ENCODE measurements around the gene VPREB3. TPM values are rescaled to one million over a fixed set of nuclear protein-coding genes. Genes with fewer than 3 reads are reported as not detected.

The VPREB3 gene
- total and polyA plus RNA-seq, 10 of the 15 experiments (the other 5 are each of a cell fraction or from before 2014, with no cell fraction given): 0.75 to 79.5 (median 23.8) TPM

DNA sequence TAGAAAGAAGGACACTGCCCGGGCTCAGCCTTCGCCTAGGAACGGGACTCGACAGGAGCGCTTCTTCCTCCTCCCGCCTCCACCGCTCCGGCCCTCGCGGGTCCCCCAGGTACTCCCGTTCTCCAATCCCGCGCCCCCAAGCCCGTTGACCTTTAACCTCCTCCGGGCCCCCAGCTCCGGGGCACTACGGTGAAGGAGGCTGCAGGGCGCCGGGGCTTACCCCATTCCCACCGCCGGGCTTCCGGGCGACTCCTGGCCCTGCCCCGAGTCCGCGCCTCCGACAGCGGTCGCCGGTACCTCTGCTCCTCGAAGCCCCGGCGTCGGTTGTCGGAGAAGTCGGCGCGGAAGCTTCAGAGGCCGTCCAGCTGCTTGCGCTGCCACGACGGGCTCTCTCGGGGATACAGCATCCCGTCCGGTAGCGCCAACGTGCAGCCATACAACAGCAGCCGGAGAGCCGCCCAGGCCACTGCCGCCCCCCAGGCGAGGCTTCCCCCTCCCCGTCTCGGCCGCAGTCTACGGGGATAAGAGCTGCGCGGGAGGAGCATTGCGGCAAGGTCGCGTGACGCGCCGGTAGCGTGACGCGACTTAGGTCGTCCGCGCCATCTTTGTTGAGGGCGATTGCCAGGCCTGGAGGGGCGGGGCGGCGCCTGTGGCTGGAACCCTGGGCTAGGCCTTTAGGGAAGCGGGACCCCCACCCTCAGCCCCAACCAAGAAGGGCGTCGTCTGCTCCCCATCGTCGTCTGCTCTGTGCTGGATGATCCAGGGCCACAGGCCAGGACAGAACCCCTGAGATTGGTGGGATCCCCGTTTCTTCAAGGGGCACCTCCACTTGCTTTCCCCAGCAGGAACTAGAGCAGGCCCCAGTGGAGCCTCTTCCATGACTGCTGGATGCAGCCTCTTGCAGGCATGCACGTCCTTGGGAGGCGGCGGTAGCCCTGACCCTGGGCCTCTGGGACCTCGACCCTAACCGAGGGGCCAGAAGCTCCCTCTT lies 37.1 kb downstream of the VPREB3 start (continued):
- TF ChIP-seq, protein P1, sequence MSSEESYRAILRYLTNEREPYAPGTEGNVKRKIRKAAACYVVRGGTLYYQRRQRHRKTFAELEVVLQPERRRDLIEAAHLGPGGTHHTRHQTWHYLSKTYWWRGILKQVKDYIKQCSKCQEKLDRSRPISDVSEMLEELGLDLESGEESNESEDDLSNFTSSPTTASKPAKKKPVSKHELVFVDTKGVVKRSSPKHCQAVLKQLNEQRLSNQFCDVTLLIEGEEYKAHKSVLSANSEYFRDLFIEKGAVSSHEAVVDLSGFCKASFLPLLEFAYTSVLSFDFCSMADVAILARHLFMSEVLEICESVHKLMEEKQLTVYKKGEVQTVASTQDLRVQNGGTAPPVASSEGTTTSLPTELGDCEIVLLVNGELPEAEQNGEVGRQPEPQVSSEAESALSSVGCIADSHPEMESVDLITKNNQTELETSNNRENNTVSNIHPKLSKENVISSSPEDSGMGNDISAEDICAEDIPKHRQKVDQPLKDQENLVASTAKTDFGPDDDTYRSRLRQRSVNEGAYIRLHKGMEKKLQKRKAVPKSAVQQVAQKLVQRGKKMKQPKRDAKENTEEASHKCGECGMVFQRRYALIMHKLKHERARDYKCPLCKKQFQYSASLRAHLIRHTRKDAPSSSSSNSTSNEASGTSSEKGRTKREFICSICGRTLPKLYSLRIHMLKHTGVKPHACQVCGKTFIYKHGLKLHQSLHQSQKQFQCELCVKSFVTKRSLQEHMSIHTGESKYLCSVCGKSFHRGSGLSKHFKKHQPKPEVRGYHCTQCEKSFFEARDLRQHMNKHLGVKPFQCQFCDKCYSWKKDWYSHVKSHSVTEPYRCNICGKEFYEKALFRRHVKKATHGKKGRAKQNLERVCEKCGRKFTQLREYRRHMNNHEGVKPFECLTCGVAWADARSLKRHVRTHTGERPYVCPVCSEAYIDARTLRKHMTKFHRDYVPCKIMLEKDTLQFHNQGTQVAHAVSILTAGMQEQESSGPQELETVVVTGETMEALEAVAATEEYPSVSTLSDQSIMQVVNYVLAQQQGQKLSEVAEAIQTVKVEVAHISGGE (CRISPR knock-in tag; IDR thresholded peaks at IDR 0.05): no peak
- TF ChIP-seq HCFC1 (IDR thresholded peaks at IDR 0.05; ENCODE audit: low read length): peak; percentile 93
- TF ChIP-seq, protein P2, sequence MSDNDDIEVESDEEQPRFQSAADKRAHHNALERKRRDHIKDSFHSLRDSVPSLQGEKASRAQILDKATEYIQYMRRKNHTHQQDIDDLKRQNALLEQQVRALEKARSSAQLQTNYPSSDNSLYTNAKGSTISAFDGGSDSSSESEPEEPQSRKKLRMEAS (IDR thresholded peaks at IDR 0.05; ENCODE audit: low read depth, low read length): peak; percentile 14; the same call in 1 of the 2 replicates
- no peak for TF ChIP-seq SREBF2 (IDR thresholded peaks at IDR 0.05; ENCODE audit: low read length)
- TF ChIP-seq ZNF207 (IDR thresholded peaks at IDR 0.05; ENCODE audit: borderline replicate concordance): peak; percentile 96
- TF ChIP-seq RUNX3 (IDR thresholded peaks at IDR 0.05; ENCODE audit: low read length): peak; percentile 79
- TF ChIP-seq, protein P3, sequence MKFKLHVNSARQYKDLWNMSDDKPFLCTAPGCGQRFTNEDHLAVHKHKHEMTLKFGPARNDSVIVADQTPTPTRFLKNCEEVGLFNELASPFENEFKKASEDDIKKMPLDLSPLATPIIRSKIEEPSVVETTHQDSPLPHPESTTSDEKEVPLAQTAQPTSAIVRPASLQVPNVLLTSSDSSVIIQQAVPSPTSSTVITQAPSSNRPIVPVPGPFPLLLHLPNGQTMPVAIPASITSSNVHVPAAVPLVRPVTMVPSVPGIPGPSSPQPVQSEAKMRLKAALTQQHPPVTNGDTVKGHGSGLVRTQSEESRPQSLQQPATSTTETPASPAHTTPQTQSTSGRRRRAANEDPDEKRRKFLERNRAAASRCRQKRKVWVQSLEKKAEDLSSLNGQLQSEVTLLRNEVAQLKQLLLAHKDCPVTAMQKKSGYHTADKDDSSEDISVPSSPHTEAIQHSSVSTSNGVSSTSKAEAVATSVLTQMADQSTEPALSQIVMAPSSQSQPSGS (IDR thresholded peaks at IDR 0.05; ENCODE audit: low read length): no peak
- peak; percentile 97 for TF ChIP-seq NR2F1 (conservative IDR thresholded peaks at IDR 0.05)
- TF ChIP-seq, protein P4, sequence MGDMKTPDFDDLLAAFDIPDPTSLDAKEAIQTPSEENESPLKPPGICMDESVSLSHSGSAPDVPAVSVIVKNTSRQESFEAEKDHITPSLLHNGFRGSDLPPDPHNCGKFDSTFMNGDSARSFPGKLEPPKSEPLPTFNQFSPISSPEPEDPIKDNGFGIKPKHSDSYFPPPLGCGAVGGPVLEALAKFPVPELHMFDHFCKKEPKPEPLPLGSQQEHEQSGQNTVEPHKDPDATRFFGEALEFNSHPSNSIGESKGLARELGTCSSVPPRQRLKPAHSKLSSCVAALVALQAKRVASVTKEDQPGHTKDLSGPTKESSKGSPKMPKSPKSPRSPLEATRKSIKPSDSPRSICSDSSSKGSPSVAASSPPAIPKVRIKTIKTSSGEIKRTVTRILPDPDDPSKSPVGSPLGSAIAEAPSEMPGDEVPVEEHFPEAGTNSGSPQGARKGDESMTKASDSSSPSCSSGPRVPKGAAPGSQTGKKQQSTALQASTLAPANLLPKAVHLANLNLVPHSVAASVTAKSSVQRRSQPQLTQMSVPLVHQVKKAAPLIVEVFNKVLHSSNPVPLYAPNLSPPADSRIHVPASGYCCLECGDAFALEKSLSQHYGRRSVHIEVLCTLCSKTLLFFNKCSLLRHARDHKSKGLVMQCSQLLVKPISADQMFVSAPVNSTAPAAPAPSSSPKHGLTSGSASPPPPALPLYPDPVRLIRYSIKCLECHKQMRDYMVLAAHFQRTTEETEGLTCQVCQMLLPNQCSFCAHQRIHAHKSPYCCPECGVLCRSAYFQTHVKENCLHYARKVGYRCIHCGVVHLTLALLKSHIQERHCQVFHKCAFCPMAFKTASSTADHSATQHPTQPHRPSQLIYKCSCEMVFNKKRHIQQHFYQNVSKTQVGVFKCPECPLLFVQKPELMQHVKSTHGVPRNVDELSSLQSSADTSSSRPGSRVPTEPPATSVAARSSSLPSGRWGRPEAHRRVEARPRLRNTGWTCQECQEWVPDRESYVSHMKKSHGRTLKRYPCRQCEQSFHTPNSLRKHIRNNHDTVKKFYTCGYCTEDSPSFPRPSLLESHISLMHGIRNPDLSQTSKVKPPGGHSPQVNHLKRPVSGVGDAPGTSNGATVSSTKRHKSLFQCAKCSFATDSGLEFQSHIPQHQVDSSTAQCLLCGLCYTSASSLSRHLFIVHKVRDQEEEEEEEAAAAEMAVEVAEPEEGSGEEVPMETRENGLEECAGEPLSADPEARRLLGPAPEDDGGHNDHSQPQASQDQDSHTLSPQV (IDR thresholded peaks at IDR 0.05): no peak
- TF ChIP-seq ZNF622 (IDR thresholded peaks at IDR 0.05): no peak
- TF ChIP-seq ZNF274 (IDR thresholded peaks at IDR 0.05; ENCODE audit: insufficient read depth, insufficient read length): no peak
- no peak for TF ChIP-seq ZSCAN29 (IDR thresholded peaks at IDR 0.05)
- TF ChIP-seq, protein P5, sequence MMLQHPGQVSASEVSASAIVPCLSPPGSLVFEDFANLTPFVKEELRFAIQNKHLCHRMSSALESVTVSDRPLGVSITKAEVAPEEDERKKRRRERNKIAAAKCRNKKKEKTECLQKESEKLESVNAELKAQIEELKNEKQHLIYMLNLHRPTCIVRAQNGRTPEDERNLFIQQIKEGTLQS (IDR thresholded peaks at IDR 0.05; ENCODE audit: borderline replicate concordance, extremely low read depth, low read depth, low read length): peak; percentile 77; the same call in 1 of the 2 replicates
- TF ChIP-seq SMAD5 (IDR thresholded peaks at IDR 0.05; ENCODE audit: low read depth): peak; percentile 27; the same call in 1 of the 2 replicates
- peak; percentile 99 for TF ChIP-seq BHLHE40 (IDR thresholded peaks at IDR 0.05; ENCODE audit: borderline replicate concordance in 1 of 2, low read depth in 2 of 2, low read length in 1 of 2)
- no peak for TF ChIP-seq MXI1 (IDR thresholded peaks at IDR 0.05; ENCODE audit: low read depth, low read length)
- peak; percentile 57; the same call in 1 of the 2 replicates for TF ChIP-seq TAF1 (IDR thresholded peaks at IDR 0.05; ENCODE audit: borderline replicate concordance, low read depth, low read length)
- 0 out of 2 replicates have a peak, but pooled peaks have one; percentile 72 for TF ChIP-seq CBFB (IDR thresholded peaks at IDR 0.05; ENCODE audit: low read depth)
- no peak for TF ChIP-seq ZBED1 (IDR thresholded peaks at IDR 0.05; ENCODE audit: borderline replicate concordance)
- TF ChIP-seq POLR2AphosphoS5 (IDR thresholded peaks at IDR 0.05; ENCODE audit: low read length): peak; percentile 86
- TF ChIP-seq ESRRA (IDR thresholded peaks at IDR 0.05; ENCODE audit: low read length): no peak

All from GM12878 (cell line).